A673 (cell line): ENCODE results near the gene TOR2A. TPM values are rescaled to one million over a fixed set of nuclear protein-coding genes. Genes with fewer than 3 reads are reported as not detected.

ENCODE experiments used
- BruUV-seq: library from RNA; stranded (reverse); fragments of 400-500 nt; replicated peaks from 2 replicates; lab custom pipeline; 2021; lab: Mats Ljungman, UMichigan
- CTCF ChIA-PET: fragments of 300-600 bp; sonication (Branson Sonifier 250); formaldehyde crosslinking; loops from one replicate; lab custom pipeline; 2022; ENCODE audit warnings: antibody characterized with exemption; lab: Charles Lee
- POLR2A ChIA-PET: fragments of 300-600 bp; sonication (Branson Sonifier 250); formaldehyde crosslinking; loops from one replicate; lab custom pipeline; 2022; ENCODE audit warnings: antibody characterized with exemption; ENCODE audit not compliant: low non-redundant PET; lab: Charles Lee
- DNase-seq: peaks from one replicate; pipeline ENCODE4 v3.0.0-alpha.2; 2015; ENCODE audit warnings: low spot score
- H3K27ac ChIP-seq: fragments of 200-600 bp; sonication (generic); 2 replicates; pipeline ENCODE4 v1.5.1; 2016; ENCODE audit warnings: mixed run types, low read depth, mild to moderate bottlenecking, mixed read lengths, antibody characterized with exemption, low read length; ENCODE audit not compliant: poor library complexity, severe bottlenecking
- H3K27me3 ChIP-seq: fragments of 200-600 bp; sonication (generic); replicated peaks from 2 replicates; pipeline ENCODE4 v1.6.1; 2017; ENCODE audit warnings: mixed run types, low read depth, mild to moderate bottlenecking, mixed read lengths, antibody characterized with exemption, low read length; ENCODE audit not compliant: insufficient read depth, poor library complexity
- H3K36me3 ChIP-seq: fragments of 200-600 bp; sonication (generic); 2 replicates; pipeline ENCODE4 v1.6.1; 2016; ENCODE audit warnings: mixed run types, mild to moderate bottlenecking, mixed read lengths, antibody characterized with exemption, low read length; ENCODE audit not compliant: insufficient read depth, poor library complexity, severe bottlenecking
- H3K4me1 ChIP-seq: fragments of 200-600 bp; sonication (generic); 2 replicates; pipeline ENCODE4 v1.6.1; 2017; ENCODE audit warnings: mixed run types, mild to moderate bottlenecking, mixed read lengths, antibody characterized with exemption, low read length; ENCODE audit not compliant: insufficient read depth, poor library complexity, severe bottlenecking
- H3K4me3 ChIP-seq: fragments of 200-600 bp; sonication (generic); 2 replicates; pipeline ENCODE4 v1.5.1; 2016; ENCODE audit warnings: low read depth, mixed run types, mild to moderate bottlenecking, mixed read lengths, low read length; ENCODE audit not compliant: poor library complexity, severe bottlenecking
- H3K9me3 ChIP-seq: fragments of 200-600 bp; sonication (generic); 2 replicates; pipeline ENCODE4 v1.6.1; 2016; ENCODE audit warnings: mixed run types, low read depth, mild to moderate bottlenecking, mixed read lengths, antibody characterized with exemption, low read length; ENCODE audit not compliant: poor library complexity, severe bottlenecking
- EZH2 ChIP-seq: fragments of 200-600 bp; sonication (generic); IDR thresholded peaks from 2 replicates; pipeline ENCODE4 v1.6.1; 2017; ENCODE audit warnings: borderline replicate concordance, low read depth, mild to moderate bottlenecking, mixed read lengths, antibody characterized with exemption, low read length; ENCODE audit not compliant: poor library complexity, severe bottlenecking
- intact Hi-C: fragments of 100-400 bp; cut with micrococcal nuclease; formaldehyde crosslinking; loops from one replicate; pipeline ENCODE4 v1.10.0; 2022; ENCODE audit not compliant: unreplicated experiment
- total RNA-seq: library from RNA; stranded (reverse); gene quantifications from 2 replicates; pipeline ENCODE4 v1.2.3, GENCODE V29; 2021
- TF ChIP-seq, protein P1 (sequence below): fragments of 300-800, 200-600 bp; sonication (generic); conservative IDR thresholded peaks from 2 replicates; pipeline ENCODE4 v1.5.1; 2017; ENCODE audit warnings: low read depth, mild to moderate bottlenecking, antibody characterized with exemption, low read length, moderate library complexity, mixed read lengths

The TOR2A gene
- total RNA-seq, 1 experiment from 2014 or later, result 9.2 TPM

DNA sequence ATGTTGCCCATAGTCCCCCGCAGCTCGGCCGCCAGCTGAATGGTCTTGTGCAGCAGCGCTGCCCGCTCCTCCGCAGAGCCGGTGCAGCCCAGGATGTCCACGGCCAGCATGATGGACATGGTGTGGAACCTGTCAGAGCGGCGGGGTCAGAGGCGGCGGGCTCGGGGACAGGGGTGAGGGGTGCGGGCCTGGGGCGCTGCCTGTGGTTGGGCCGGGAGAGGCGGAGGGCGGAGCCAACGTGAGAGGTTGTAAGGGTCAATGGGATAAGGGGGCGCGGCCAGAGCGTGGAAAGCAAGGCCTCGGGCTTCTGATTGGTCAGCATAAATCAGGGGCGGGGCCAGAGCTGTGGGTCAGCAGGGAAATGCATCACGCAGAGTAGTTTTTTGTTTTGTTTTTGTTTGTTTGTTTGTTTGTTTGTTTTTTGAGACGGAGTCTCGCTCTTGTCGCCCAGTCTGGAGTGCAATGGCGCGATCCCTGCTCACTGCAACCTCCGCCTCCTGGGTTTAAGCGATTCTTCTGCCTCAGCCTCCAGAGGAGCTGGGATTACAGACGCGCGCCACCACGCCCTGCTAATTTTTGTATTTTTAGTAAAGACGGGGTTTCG lies 6.8 kb upstream of the TOR2A start:
- CTCF ChIA-PET, result interaction anchor here (2.9 kb wide), 1 partner anchor 7 kb away, joined by 7 read pairs; the partner anchor contains the start of gene TOR2A
- H3K27me3 ChIP-seq, result no peaks in the 10 kb centered on the region
- no peaks in the 10 kb centered on the region for H3K36me3 ChIP-seq
- POLR2A ChIA-PET, result no interaction called here
- no peak overlapping the region for H3K27ac ChIP-seq
- H3K4me3 ChIP-seq, result peak overlapping the region; percentile 30
- H3K9me3 ChIP-seq, result no peaks in the 10 kb centered on the region
- intact Hi-C loops, result no loop called here
- BruUV-seq, result no TSS peak
- TF ChIP-seq EZH2, result no peak
- TF ChIP-seq, protein P1, sequence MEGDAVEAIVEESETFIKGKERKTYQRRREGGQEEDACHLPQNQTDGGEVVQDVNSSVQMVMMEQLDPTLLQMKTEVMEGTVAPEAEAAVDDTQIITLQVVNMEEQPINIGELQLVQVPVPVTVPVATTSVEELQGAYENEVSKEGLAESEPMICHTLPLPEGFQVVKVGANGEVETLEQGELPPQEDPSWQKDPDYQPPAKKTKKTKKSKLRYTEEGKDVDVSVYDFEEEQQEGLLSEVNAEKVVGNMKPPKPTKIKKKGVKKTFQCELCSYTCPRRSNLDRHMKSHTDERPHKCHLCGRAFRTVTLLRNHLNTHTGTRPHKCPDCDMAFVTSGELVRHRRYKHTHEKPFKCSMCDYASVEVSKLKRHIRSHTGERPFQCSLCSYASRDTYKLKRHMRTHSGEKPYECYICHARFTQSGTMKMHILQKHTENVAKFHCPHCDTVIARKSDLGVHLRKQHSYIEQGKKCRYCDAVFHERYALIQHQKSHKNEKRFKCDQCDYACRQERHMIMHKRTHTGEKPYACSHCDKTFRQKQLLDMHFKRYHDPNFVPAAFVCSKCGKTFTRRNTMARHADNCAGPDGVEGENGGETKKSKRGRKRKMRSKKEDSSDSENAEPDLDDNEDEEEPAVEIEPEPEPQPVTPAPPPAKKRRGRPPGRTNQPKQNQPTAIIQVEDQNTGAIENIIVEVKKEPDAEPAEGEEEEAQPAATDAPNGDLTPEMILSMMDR, result no peak
- DNase-seq, result no peak
- H3K4me1 ChIP-seq, result no peaks in the 10 kb centered on the region

DNA sequence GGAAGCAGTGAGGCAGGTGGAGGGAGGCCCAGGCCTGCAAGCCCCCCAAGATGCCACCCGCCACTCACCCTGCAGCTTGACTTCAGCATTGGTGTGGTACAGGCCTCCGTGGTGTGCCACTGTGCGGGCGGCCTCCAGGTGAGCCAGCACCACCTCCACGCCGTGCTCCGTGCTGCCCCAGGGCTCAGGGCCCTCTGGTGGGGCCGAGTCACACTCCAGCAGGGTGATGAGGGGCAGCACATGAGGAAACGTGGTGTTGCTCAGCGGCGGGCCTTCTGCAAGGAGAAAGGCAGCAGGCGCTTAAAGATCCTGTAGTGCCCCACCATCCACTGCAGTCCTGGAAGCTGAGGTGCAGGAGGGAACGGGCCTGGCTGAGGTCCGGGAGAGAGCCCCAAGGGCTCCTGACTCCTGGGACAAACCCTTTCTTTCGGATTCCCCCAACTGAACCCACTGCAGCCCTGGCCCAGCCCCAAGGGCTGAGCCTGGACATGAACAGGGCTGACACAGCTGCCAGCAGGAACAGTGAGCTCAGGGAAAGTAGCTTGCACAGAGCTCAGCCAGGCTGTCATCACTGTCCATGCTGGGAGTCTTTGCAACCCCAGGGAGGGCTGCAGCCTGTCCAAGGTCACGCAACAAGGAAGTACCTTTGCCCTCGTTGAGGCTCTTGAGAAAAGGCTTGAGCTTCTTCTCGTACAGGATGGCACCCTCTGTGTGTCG lies 4.7 kb upstream of the TOR2A start:
- Histone ChIP-seq H3K36me3 (no peaks in the 10 kb centered on the region), H3K4me3 (no peak overlapping the region), H3K4me1 (peaks cover 4% of the 10 kb centered on the region), H3K9me3 (no peaks in the 10 kb centered on the region), H3K27me3 (no peaks in the 10 kb centered on the region), H3K27ac (no peak overlapping the region)
- DNase-seq, result no peak
- CTCF ChIA-PET, result no interaction called here
- intact Hi-C loops, result no loop called here
- POLR2A ChIA-PET, result no interaction called here
- no peak for TF ChIP-seq EZH2
- TF ChIP-seq, protein P1, result no peak
- no TSS peak for BruUV-seq

DNA sequence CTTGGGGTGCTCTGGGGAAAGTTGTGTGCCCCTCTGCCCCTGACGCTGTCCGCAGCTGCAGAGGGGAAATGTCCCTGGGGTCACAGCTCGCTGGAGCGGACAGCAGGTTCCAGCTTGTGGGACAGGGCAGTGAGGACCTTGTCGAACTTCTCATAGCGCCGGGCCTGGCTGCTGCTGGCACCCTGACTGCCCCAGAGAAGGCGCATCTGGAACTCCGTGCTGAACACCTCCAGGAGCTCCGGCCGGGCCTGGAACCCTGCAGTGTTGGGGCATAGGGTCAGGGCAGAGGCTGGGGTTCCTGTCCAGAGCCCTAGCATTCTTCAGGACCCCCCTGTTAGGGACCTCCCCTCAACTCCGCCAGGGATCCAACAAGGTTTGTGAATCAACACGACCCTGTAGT lies 3.6 kb upstream of the TOR2A start:
- no peak overlapping the region for H3K27ac ChIP-seq
- ChIA-PET CTCF (no interaction called here), POLR2A (no interaction called here)
- H3K4me3 ChIP-seq, result no peak overlapping the region
- no peaks in the 10 kb centered on the region for H3K27me3 ChIP-seq
- BruUV-seq, result no TSS peak
- no peak for DNase-seq
- H3K36me3 ChIP-seq, result no peaks in the 10 kb centered on the region
- H3K9me3 ChIP-seq, result no peaks in the 10 kb centered on the region
- TF ChIP-seq, protein P1, result no peak
- no peak for TF ChIP-seq EZH2
- H3K4me1 ChIP-seq, result peaks cover 10% of the 10 kb centered on the region
- intact Hi-C loops, result no loop called here
